GM23338 (cell line): ENCODE results near the gene DTNA. TPM values are rescaled to one million over a fixed set of nuclear protein-coding genes. Genes with fewer than 3 reads are reported as not detected.
A peak's percentile ranks its signal among the peaks of the same experiment; 100 is the strongest.

Experiments
- ATAC-seq: fragments of 200-7000 bp; cut with Tn5 transposase; 3 replicates; pipeline ENCODE4 v1.9.1; 2020
- DNase-seq: peaks from one replicate; pipeline ENCODE4 v3.0.0-alpha.2; 2015; ENCODE audit warnings: low spot score
- H2AFZ ChIP-seq: fragments of 200-600 bp; sonication (generic); 2 replicates; pipeline ENCODE4 v1.8.0; 2016; ENCODE audit warnings: antibody characterized with exemption, mild to moderate bottlenecking, moderate library complexity
- H3F3A ChIP-seq: fragments of 200-600 bp; sonication (generic); replicated peaks from 2 replicates; pipeline ENCODE4 v1.8.0; 2017; ENCODE audit warnings: antibody characterized with exemption, mixed run types, low read depth
- H3K27ac ChIP-seq: fragments of 200-600 bp; sonication (generic); 2 replicates; pipeline ENCODE4 v1.6.1; 2016; ENCODE audit warnings: low read depth
- H3K27me3 ChIP-seq: fragments of 200-600 bp; sonication (generic); 2 replicates; pipeline ENCODE4 v1.8.0; 2016; ENCODE audit warnings: mild to moderate bottlenecking, mixed run types, moderate library complexity; ENCODE audit not compliant: insufficient read depth
- H3K36me3 ChIP-seq: fragments of 200-600 bp; sonication (generic); 2 replicates; pipeline ENCODE4 v1.8.0; 2016; ENCODE audit warnings: mild to moderate bottlenecking; ENCODE audit not compliant: insufficient read depth
- H3K4me1 ChIP-seq: fragments of 200-600 bp; sonication (generic); 2 replicates; pipeline ENCODE4 v1.8.0; 2016; ENCODE audit warnings: mild to moderate bottlenecking, moderate library complexity; ENCODE audit not compliant: insufficient read depth
- H3K4me2 ChIP-seq: fragments of 200-600 bp; sonication (generic); 2 replicates; pipeline ENCODE4 v1.7.1; 2017; ENCODE audit warnings: mixed run types
- H3K4me3 ChIP-seq: fragments of 200-600 bp; sonication (generic); 2 replicates; pipeline ENCODE4 v1.6.1; 2016; ENCODE audit warnings: mixed run types
- H3K79me2 ChIP-seq: fragments of 200-600 bp; sonication (generic); replicated peaks from 2 replicates; pipeline ENCODE4 v1.8.0; 2017; ENCODE audit warnings: mild to moderate bottlenecking; ENCODE audit not compliant: insufficient read depth
- H3K9me2 ChIP-seq: fragments of 200-600 bp; sonication (generic); 2 replicates; pipeline ENCODE4 v1.8.0; 2017; ENCODE audit not compliant: insufficient read depth
- H4K20me1 ChIP-seq: fragments of 200-600 bp; sonication (generic); replicated peaks from 2 replicates; pipeline ENCODE4 v1.8.0; 2017; ENCODE audit warnings: mild to moderate bottlenecking; ENCODE audit not compliant: insufficient read depth
- H3K27ac Mint-ChIP-seq: 2 replicates; pipeline ENCODE4 v1.8.0; 2020; ENCODE audit warnings: inconsistent platforms, mild to moderate bottlenecking, moderate library complexity, mixed read lengths
- H3K27me3 Mint-ChIP-seq: 3 replicates; pipeline ENCODE4 v1.8.0; 2022; ENCODE audit warnings: low read depth, mild to moderate bottlenecking, moderate library complexity, mixed read lengths, inconsistent platforms; ENCODE audit not compliant: insufficient read depth, poor library complexity
- H3K36me3 Mint-ChIP-seq: 3 replicates; pipeline ENCODE4 v1.8.0; 2021; ENCODE audit warnings: low read depth, mild to moderate bottlenecking, inconsistent platforms, moderate library complexity, mixed read lengths
- H3K4me1 Mint-ChIP-seq: 3 replicates; pipeline ENCODE4 v1.8.0; 2020; ENCODE audit warnings: mild to moderate bottlenecking, inconsistent platforms, mixed read lengths
- H3K4me3 Mint-ChIP-seq: 3 replicates; pipeline ENCODE4 v1.8.0; 2021; ENCODE audit warnings: moderate library complexity, mild to moderate bottlenecking, inconsistent platforms, mixed read lengths
- H3K9me3 Mint-ChIP-seq: 3 replicates; pipeline ENCODE4 v1.8.0; 2020; ENCODE audit warnings: moderate library complexity, mild to moderate bottlenecking, inconsistent platforms, mixed read lengths
- CTCF ChIP-seq, 2 experiments: fragments of 200-600 bp in 1 of 2; sonication (generic) in 1 of 2; conservative IDR thresholded peaks; 2 replicates each; pipeline versions ENCODE4 v1.5.1 to v1.6.1; 2016 to 2017; ENCODE audit warnings: antibody characterized with exemption in 2 of 2, low read depth in 2 of 2, mild to moderate bottlenecking in 2 of 2, moderate library complexity in 1 of 2
- ETS1 ChIP-seq: IDR thresholded peaks from 2 replicates; pipeline ENCODE4 v1.6.1; 2016; ENCODE audit warnings: antibody characterized with exemption
- ZNF462 ChIP-seq: fragments of 250-450 bp; sonication (Bioruptor Pico); IDR thresholded peaks from 2 replicates; pipeline ENCODE4 v1.5.0; 2020; ENCODE audit warnings: mild to moderate bottlenecking, moderate library complexity
- polyA plus RNA-seq: library from polyadenylated mRNA; unstranded; fragments of >200 nt; fragmentation: Nextera tagmentation; extraction: Ambion mirVana; gene quantifications from 2 replicates; pipeline ENCODE4 v1.2.1, GENCODE V29; 2016
- total RNA-seq: library from RNA; depleted of rRNA; stranded (reverse); fragments of >200 nt; shearing (Covaris generic); gene quantifications from 2 replicates; pipeline ENCODE4 v1.2.3, GENCODE V29; 2014

The DTNA gene
- total and polyA plus RNA-seq, 2 experiments from 2014 or later: 11.5 to 25.1 TPM

- no peak overlapping the region for H3K27ac ChIP-seq
- no peak overlapping the region for H2AFZ ChIP-seq
- no peaks in the 10 kb centered on the region for H3K79me2 ChIP-seq
- no peak for TF ChIP-seq ZNF462 (CRISPR knock-in tag)
- TF ChIP-seq CTCF (conservative IDR thresholded peaks at IDR 0.05; ENCODE audit: low read depth in 2 of 2): no peak
- no peak for TF ChIP-seq ETS1
- H3K4me3 ChIP-seq: no peak overlapping the region
- no peaks in the 10 kb centered on the region for H3K36me3 Mint-ChIP-seq
- no peaks in the 10 kb centered on the region for H3K27me3 ChIP-seq
- no peaks in the 10 kb centered on the region for H3K9me2 ChIP-seq
- no peaks in the 10 kb centered on the region for H4K20me1 ChIP-seq
- no peaks in the 10 kb centered on the region for H3K36me3 ChIP-seq
- no peak overlapping the region for H3K4me2 ChIP-seq
- peaks cover 5% of the 10 kb centered on the region; the same call in 2 of the 3 replicates for H3K4me1 Mint-ChIP-seq
- no peak overlapping the region for H3K4me3 Mint-ChIP-seq
- no peaks in the 10 kb centered on the region; the same call in 2 of the 3 replicates for H3K9me3 Mint-ChIP-seq
- no peak overlapping the region for H3K27ac Mint-ChIP-seq
- ATAC-seq (peak; percentile 38; the same call in 2 of the 3 replicates), DNase-seq (no peak)
- no peaks in the 10 kb centered on the region for H3F3A ChIP-seq
- peaks cover 2% of the 10 kb centered on the region for H3K27me3 Mint-ChIP-seq
- H3K4me1 ChIP-seq: no peaks in the 10 kb centered on the region
Observed at GRCh38 chr18:34875150-34875549, 165.1 kb downstream of the DTNA start.
